DMS79 treated with DMSO at 0.1 percent for 48 hours (cell line): ENCODE measurements around the gene FOXD3.
A peak's percentile ranks its signal among the peaks of the same experiment; 100 is the strongest.

ENCODE experiments used
- DNase-seq: peaks from one replicate; lab custom pipeline; 2025; lab: John Stamatoyannopoulos, UW

Gene FOXD3

DNA sequence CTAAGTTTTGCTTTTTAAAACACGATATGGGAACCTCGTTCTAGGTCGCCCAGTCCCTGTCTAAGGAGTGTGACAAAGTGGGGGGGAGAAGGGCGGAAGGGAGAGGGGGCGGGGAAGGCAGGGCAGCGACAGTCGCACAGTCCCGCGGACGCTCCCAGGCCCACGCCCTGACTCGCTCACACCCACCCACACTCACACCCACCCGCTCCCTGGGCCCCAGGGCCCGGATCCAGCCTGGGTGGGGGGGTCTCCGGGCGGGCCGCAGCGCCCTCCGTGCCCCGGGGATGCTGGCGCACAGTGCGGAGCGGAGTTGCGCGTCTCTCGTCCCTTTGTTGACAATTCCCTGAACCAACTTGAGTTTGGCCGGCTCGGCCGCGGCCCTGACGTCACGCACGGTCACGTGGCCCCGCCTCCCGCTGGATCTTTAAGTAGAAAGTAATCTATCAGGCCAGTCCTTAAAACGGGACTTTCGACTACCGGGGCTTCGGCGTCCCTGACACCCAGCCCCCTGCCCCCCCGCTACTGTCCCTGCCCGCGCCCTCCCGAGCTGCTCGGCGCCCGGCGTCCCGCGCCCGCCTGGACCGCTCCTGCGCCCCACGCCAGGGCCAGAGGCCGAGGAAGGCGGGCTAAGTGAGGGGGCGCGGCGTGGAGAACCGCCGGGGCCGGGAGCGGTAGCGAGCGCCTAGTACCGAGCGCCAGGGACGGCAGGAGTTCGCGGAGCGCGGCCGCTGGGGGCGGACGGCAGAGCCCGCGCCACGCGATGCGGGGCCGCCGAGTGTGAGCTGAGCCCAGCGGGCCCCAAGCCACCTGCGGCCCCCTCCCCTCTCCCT lies at the start of gene FOXD3:
FOXD3 (plus strand) TSS at position 454 of the 830 bp plus-strand sequence. CDS start 492 bp downstream, outside the sequence.
- peak; percentile 55 for DNase-seq

GRCh38 chr1:63272811-63273210 lies 49.6 kb upstream of the FOXD3 start:
- no peak for DNase-seq

GRCh38 chr1:63274371-63274770 lies 48.0 kb upstream of the FOXD3 start:
- no peak for DNase-seq

DNA sequence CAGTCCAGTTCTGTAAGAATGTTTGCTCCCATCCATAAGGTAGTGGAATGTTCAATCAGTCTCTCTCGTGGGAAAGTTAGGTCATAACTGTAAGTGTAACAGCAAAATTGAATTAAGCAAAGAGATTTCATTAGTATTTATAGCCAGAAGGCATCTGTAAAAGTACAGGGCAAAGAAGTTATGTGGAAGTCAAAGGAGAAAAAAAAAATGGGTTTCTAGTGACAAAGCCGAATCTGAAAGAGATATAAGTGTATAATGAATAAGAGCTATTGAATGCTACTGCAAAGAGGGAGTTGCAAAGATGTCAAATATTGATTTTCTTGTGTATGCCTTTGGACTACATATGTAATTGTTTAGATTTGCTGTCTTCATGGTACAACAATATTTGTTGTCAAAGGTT lies 47.4 kb upstream of the FOXD3 start:
- no peak for DNase-seq

GRCh38 chr1:63276624-63277023 lies 45.7 kb upstream of the FOXD3 start:
- DNase-seq = no peak

GRCh38 chr1:63277195-63278192 lies 44.9 kb upstream of the FOXD3 start:
- no peak for DNase-seq

- DNase-seq = no peak
Observed at GRCh38 chr1:63281753-63282152, 40.6 kb upstream of the FOXD3 start.

GRCh38 chr1:63289135-63289534 lies 33.2 kb upstream of the FOXD3 start:
- no peak for DNase-seq

DNA sequence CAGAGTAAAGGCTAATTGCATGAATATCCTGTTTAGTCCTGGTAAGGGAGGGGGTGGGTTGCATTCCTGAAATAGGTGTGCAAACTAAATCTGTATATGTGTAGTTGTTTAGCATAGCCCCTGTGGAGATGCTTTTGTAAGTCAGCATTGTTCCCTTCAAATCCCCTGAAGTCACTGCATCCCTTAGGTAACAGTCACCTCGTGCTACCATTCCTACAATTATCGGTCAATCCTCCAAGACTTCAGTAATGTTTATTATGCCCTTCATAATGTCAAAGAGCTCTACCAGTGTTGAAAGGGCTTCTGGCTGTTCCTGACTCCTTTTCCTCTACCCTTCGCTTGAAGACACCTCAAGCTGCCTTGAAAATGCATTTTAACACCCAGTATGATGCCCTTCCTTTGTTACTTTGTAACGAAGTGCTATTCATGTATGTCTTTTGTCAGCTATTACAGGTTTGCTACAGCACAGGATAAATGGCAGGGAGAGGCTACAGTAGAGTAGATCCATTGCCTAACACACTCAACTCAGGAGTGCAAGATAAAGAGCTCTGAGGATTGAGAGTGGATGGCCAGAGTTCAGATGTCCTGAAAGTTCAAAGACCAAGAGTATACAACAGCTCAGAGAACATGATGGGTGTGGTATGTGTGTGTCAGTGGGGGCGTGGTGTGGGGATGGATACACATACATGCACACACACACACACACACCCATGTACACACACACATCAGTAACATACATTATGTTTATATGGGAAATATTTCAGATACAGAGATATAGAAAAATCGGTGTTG lies 27.4 kb upstream of the FOXD3 start:
- DNase-seq = no peak

DNA sequence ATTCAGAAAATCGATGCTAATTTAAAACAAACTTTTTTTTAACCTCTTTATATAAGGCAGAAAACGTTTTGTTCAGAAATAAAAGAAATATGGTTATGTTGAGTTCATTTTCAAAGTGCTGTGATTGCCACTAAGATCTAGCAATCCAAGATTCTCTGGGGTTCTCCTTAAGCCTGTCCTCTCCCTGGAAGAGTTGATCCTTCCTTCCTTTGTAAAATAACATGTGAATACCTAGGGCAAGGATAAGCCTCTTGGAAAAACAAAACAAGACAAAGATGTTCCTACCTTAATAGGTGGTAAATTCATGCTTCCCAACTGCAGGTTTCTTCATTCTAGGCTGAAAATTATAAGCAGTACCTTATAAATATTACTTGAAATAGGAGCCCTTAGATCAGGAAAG lies 18.0 kb upstream of the FOXD3 start:
- DNase-seq = no peak

DNA sequence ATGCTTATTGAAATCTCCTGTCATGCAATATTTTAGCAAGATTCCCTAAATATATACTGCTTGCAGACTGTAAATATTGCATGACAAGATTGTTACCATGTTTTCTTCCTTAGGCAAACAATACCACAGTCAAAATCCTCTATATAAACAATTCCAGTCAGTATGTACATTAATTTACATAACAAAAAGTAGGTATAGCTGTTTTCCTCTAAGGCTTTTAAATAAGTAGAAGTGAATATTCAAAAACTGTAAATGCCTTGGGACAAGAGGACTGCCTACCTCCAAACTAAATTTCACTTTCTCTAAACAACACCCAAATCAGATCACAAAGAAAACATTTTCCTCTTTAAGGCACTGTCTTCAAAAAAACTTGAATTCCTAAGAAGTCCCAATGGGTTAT lies 17.3 kb upstream of the FOXD3 start:
- DNase-seq = no peak

- DNase-seq = no peak
Observed at GRCh38 chr1:63307196-63307794, 15.1 kb upstream of the FOXD3 start.

- DNase-seq = no peak
Observed at GRCh38 chr1:63316598-63316983, 5.8 kb upstream of the FOXD3 start.

DNA sequence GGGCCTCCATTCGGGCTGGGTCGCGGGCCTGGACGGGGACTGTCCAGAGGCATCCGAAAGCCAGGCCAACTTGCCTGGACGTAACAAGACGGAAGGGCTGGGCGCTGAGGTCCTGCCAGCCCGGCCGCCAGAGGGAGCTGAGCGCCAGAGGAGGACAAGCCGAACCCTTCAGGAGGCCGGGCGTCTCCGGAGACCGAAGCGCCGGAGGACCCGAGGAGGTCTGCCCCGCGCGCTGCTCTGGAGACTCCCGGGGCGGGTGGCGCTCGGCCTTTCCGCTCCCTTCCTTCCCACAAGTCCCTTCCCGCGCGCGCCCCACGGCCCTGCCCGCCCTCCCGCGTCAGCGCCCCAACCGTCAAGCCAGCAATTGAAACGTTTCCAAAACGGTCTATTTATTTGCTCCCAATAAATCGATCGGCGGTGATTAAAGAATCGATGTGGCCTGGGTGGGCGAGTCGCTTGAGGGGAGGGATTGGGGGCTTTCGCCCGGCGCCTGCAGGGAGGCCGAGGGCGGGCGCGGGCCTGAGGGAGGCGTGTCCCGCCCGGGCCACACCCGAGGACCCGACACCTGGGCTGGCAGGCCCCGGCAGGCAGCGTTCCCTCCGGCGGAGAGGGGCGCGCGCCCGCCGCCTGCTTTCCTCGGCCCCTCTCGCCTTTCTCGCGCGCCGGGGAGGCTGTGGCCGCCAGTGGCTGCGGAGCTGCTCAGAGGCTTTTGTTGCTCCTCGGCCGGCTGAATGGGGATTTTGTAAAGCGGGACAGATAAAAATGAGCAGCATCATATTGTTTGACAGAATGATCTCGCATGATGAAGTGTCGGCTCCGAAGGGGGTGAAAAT lies 5.2 kb upstream of the FOXD3 start:
- peak; percentile 70 for DNase-seq

DNA sequence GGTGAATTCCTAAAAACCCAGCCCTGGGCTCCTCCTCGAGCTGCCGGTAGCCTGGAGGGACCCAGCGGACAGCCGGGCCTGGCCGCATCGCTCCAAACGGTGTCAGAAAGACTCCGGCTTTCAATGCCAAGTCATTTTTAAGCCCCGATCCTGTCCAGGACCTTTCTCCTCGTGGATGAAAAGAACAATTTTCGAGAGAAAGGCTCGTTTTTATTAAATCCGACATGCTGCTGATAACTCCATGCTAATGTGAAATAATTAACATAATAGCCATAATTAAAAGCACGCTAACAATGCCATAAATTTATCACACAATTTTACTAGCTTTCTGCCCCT lies 4.6 kb upstream of the FOXD3 start:
- DNase-seq = no peak

DNA sequence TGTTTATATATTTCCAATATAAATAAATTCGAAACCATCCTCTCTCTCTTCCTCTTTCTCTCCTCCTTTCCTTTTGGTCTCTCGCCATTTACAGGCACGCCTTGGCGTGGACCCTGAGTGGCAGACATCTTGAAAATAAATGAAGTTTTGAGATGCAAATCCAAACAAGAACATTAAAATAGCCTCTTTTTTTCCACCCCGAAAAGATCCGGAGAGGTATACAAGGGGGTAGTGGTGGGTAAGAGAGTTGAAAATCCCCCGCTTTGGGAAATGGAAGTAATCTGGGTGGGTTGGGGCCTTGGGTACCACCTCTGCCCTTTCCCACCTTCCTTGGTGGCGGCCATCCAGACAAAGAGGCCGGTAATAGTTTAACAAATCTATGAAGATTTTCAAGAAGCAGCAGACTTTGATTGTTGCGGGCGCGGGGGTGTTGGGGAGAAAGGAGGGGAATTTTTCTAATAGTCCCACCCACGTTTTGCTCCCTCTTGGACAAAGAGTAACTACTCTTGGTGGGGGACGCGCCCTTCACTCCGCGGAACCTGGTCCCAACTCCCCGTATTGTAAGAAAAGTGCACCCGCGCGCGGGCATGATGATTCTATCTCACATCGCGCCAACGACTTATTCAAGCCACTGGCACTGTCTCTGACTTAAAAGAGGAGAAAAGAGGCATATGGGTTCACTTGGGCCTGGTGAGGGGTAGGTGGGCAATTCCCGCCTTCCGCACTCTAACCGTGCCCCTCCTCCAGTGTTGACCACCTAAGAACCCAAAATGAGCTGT lies 4.0 kb upstream of the FOXD3 start:
- DNase-seq = no peak

DNA sequence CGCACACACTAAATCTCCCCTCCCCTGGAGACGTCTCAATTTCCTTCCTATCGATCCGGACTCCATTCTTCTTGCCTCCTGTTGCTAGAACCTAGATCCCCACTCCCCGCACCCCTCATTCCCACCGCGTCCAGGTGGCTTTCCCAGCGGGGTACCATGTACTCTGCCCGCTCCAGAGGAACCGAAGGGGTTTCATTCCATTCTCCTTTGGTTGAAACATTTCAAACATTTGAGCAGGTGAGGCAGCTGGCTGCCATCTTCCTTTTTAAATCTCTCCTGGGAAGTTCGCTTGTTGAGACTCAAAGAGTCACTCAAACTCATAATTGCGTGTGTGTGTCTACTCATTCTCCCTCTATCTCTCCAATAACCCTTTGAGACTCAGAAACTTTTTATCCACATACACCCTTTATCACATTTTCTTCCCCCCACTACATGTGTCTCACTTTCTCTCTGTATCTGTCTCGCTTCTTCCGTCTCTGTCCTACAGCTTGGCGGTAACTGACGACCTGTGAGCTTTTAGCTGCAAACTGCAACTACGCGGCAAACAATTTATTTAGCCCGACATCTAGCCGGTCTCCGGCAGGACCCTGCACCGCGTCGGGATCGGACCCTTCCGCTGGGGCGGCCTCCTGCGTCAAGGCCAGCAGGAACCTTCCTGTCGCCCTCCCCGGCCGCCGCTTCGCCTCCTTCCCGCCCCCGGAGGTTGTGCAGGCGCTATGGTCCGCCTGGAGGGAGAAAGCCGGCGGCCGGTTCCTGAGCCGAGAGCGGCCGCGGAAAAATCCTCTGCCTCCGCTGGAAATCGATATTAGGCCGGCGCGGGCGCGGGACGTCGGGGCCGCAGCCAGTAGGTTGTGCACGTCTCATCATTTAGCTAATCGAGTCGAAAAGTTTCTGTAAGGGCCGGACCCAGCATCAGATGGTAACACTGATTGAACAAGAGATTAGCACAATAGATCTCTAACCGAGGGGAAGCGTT lies 3.0 kb upstream of the FOXD3 start:
- no peak for DNase-seq

- no peak for DNase-seq
Observed at GRCh38 chr1:63320022-63320721, 2.2 kb upstream of the FOXD3 start.
